Measurements from ENCODE around the gene HEMK1.

The HEMK1 gene

GRCh38 chr3:50607271-50608091 lies 38.2 kb downstream of the HEMK1 start:
- H3K4me2 ChIP-seq (ENCODE audit: low read depth, low read length, poor library complexity, severe bottlenecking) = no peak overlapping the region
- no peaks in the 10 kb centered on the region for H3K27me3 ChIP-seq (ENCODE audit: insufficient read depth, low read length, poor library complexity, severe bottlenecking)
- no peak overlapping the region for H2AFZ ChIP-seq (ENCODE audit: low read length)
- no peak overlapping the region for H3K9ac ChIP-seq (ENCODE audit: low read depth, low read length, poor library complexity, severe bottlenecking)
- H3F3A ChIP-seq (ENCODE audit: low read depth) = no peaks in the 10 kb centered on the region
- TF ChIP-seq EZH2phosphoT487 (IDR thresholded peaks at IDR 0.05; ENCODE audit: borderline replicate concordance) = no peak
- TF ChIP-seq, protein P1, sequence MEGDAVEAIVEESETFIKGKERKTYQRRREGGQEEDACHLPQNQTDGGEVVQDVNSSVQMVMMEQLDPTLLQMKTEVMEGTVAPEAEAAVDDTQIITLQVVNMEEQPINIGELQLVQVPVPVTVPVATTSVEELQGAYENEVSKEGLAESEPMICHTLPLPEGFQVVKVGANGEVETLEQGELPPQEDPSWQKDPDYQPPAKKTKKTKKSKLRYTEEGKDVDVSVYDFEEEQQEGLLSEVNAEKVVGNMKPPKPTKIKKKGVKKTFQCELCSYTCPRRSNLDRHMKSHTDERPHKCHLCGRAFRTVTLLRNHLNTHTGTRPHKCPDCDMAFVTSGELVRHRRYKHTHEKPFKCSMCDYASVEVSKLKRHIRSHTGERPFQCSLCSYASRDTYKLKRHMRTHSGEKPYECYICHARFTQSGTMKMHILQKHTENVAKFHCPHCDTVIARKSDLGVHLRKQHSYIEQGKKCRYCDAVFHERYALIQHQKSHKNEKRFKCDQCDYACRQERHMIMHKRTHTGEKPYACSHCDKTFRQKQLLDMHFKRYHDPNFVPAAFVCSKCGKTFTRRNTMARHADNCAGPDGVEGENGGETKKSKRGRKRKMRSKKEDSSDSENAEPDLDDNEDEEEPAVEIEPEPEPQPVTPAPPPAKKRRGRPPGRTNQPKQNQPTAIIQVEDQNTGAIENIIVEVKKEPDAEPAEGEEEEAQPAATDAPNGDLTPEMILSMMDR (conservative IDR thresholded peaks at IDR 0.05; ENCODE audit: low read length) = no peak
- H4K20me1 ChIP-seq (ENCODE audit: insufficient read depth, low read length, poor library complexity, severe bottlenecking) = no peaks in the 10 kb centered on the region
- H3K79me2 ChIP-seq (ENCODE audit: insufficient read depth, low read length) = no peaks in the 10 kb centered on the region
- no peaks in the 10 kb centered on the region for H3K9me3 ChIP-seq (ENCODE audit: insufficient read depth, low read depth, low read length)
- no peaks in the 10 kb centered on the region for H3K9me2 ChIP-seq (replicated peaks; ENCODE audit: low read depth, low read length)
- H3K36me3 ChIP-seq (ENCODE audit: insufficient read depth, low read length) = no peaks in the 10 kb centered on the region
- no peak overlapping the region for H3K4me3 ChIP-seq (ENCODE audit: low read length, poor library complexity, severe bottlenecking)
- H3K4me1 ChIP-seq (ENCODE audit: insufficient read depth, low read length, poor library complexity, severe bottlenecking) = peaks cover 16% of the 10 kb centered on the region

GRCh38 chr3:50608278-50608677 lies 39.0 kb downstream of the HEMK1 start:
- H3K4me3 ChIP-seq (ENCODE audit: low read length, poor library complexity, severe bottlenecking) = no peak overlapping the region
- no peak for TF ChIP-seq EZH2phosphoT487 (IDR thresholded peaks at IDR 0.05; ENCODE audit: borderline replicate concordance)
- TF ChIP-seq, protein P1 (conservative IDR thresholded peaks at IDR 0.05; ENCODE audit: low read length) = no peak
- no peaks in the 10 kb centered on the region for H3K9me3 ChIP-seq (ENCODE audit: insufficient read depth, low read depth, low read length)
- H4K20me1 ChIP-seq (ENCODE audit: insufficient read depth, low read length, poor library complexity, severe bottlenecking) = no peaks in the 10 kb centered on the region
- no peak overlapping the region for H3K4me2 ChIP-seq (ENCODE audit: low read depth, low read length, poor library complexity, severe bottlenecking)
- H3K9ac ChIP-seq (ENCODE audit: low read depth, low read length, poor library complexity, severe bottlenecking) = no peak overlapping the region
- H3F3A ChIP-seq (ENCODE audit: low read depth) = no peaks in the 10 kb centered on the region
- no peaks in the 10 kb centered on the region for H3K36me3 ChIP-seq (ENCODE audit: insufficient read depth, low read length)
- no peaks in the 10 kb centered on the region for H3K27me3 ChIP-seq (ENCODE audit: insufficient read depth, low read length, poor library complexity, severe bottlenecking)
- H3K4me1 ChIP-seq (ENCODE audit: insufficient read depth, low read length, poor library complexity, severe bottlenecking) = peaks cover 17% of the 10 kb centered on the region
- no peaks in the 10 kb centered on the region for H3K79me2 ChIP-seq (ENCODE audit: insufficient read depth, low read length)
- H2AFZ ChIP-seq (ENCODE audit: low read length) = no peak overlapping the region
- no peaks in the 10 kb centered on the region for H3K9me2 ChIP-seq (replicated peaks; ENCODE audit: low read depth, low read length)

- Histone ChIP-seq H3K9me2 (replicated peaks; ENCODE audit: low read depth, low read length) (no peaks in the 10 kb centered on the region), H3K4me1 (ENCODE audit: insufficient read depth, low read length, poor library complexity, severe bottlenecking) (peaks cover 17% of the 10 kb centered on the region), H3K4me2 (ENCODE audit: low read depth, low read length, poor library complexity, severe bottlenecking) (no peak overlapping the region), H2AFZ (ENCODE audit: low read length) (no peak overlapping the region), H3K4me3 (ENCODE audit: low read length, poor library complexity, severe bottlenecking) (no peak overlapping the region), H3K9me3 (ENCODE audit: insufficient read depth, low read depth, low read length) (no peaks in the 10 kb centered on the region), H3K27me3 (ENCODE audit: insufficient read depth, low read length, poor library complexity, severe bottlenecking) (no peaks in the 10 kb centered on the region), H3K79me2 (ENCODE audit: insufficient read depth, low read length) (no peaks in the 10 kb centered on the region), H4K20me1 (ENCODE audit: insufficient read depth, low read length, poor library complexity, severe bottlenecking) (no peaks in the 10 kb centered on the region), H3K9ac (ENCODE audit: low read depth, low read length, poor library complexity, severe bottlenecking) (no peak overlapping the region), H3F3A (ENCODE audit: low read depth) (no peaks in the 10 kb centered on the region), H3K36me3 (ENCODE audit: insufficient read depth, low read length) (no peaks in the 10 kb centered on the region)
- TF ChIP-seq, protein P1 (conservative IDR thresholded peaks at IDR 0.05; ENCODE audit: low read length) = no peak
- TF ChIP-seq EZH2phosphoT487 (IDR thresholded peaks at IDR 0.05; ENCODE audit: borderline replicate concordance) = no peak
Observed at GRCh38 chr3:50609071-50609762, 39.9 kb downstream of the HEMK1 start.

Measured in Loucy (cell line).